Upper lobe of right lung (tissue), 1 donor: ENCODE data around the gene MRPS22. TPM values are rescaled to one million over a fixed set of nuclear protein-coding genes. Genes with fewer than 3 reads are reported as not detected.

ENCODE experiments used
- ATAC-seq: fragments of 200-7000 bp; cut with Tn5 transposase; one replicate; pipeline ENCODE4 v1.9.1; 2020; ENCODE audit warnings: mild to moderate bottlenecking, moderate library complexity
- DNase-seq: peaks from one replicate; pipeline ENCODE4 v3.0.0-alpha.2; 2020
- H3K27ac ChIP-seq: fragments of 200-600 bp; one replicate; pipeline ENCODE4 v1.8.0; 2022
- H3K27me3 ChIP-seq: fragments of 200-600 bp; one replicate; pipeline ENCODE4 v1.8.0; 2022; ENCODE audit warnings: mild to moderate bottlenecking
- H3K36me3 ChIP-seq: fragments of 200-600 bp; one replicate; pipeline ENCODE4 v1.8.0; 2022
- H3K4me1 ChIP-seq: fragments of 200-600 bp; one replicate; pipeline ENCODE4 v1.8.0; 2022
- H3K4me3 ChIP-seq: fragments of 200-600 bp; one replicate; pipeline ENCODE4 v1.8.0; 2022; ENCODE audit warnings: mild to moderate bottlenecking
- H3K9me3 ChIP-seq: fragments of 200-600 bp; one replicate; pipeline ENCODE4 v1.8.0; 2022
- intact Hi-C: fragments of 100-400 bp; cut with DNase I; formaldehyde crosslinking; loops from one replicate; pipeline ENCODE4 v1.11.0; 2022
- long read RNA-seq: library from polyadenylated mRNA; unstranded; transcript quantifications from one replicate; pipeline ENCODE4 v2.0.0, GENCODE V29; 2021
- total RNA-seq: library from RNA; stranded (reverse); fragmentation: NEBNext Ultra II Directional; extraction: Animal tissue kit (Norgen Biotek cat#: 25700); gene quantifications from one replicate; pipeline ENCODE4 v1.2.1, GENCODE V29; 2021
- TF ChIP-seq, protein P1 (sequence below): fragments of 200-600 bp; IDR thresholded peaks from one replicate; pipeline ENCODE4 v1.8.0; 2022; ENCODE audit warnings: antibody characterized with exemption
- donor health status: DM: no; HTN: yes; CAD: no; lungs with severe emphysema.

The MRPS22 gene
- 31.1 TPM for total RNA-seq
- long read RNA-seq, transcript MRPS22-202 (8 exons, 1,099 nt) = minor isoform, 6 of 50 reads
- long read RNA-seq, transcript MRPS22-201 (8 exons, 1,120 nt) = major isoform, 36 of 50 reads
- long read RNA-seq, partial matches to known transcripts = 0 of 50 reads
- long read RNA-seq, other reads (novel, unspliced or antisense) = 6 of 50 reads

DNA sequence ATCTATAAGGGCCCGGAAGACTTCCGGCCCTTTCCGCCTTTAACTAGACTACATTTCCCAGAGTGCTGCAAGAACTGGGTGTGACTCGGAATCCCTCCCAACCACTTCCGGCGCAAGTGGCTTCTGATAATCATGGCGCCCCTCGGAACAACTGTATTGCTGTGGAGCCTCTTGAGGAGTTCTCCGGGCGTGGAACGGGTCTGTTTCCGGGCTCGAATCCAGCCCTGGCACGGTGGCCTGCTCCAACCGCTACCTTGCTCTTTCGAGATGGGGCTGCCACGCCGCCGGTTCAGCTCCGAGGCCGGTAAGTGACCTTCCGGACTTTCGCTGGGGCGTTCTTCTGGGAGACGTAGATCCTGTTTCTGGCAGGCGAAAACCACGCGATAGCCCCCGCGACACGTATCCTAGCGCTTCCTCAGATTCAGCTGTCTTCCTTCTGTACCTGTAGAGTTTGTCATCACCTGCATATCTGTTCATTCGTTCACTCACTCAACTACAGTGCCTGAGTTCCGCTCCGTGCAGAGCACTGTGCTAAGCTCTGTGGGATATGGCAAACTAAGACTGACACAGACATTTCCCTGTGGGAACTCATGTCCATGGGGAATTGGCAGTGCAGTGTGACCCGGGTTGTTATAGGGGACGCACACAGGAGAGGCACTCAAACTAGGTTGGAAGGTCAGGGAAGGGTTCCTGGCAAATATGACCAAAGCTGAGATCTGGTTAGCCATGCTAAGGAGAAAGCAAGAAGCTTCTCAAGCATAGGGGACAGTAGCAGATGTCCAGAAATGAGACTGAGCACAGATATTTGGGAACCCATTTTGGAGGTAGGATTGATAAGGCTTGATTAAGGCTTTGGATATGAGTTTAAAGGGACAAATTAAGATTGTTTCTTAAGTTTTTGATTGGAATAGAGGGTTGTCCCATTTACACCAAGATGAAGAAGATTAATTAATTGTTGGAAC, at the start of gene MRPS22:
Gene MRPS22, plus strand, starts transcription at position 126 of the 962 bp plus-strand sequence. Its CDS starts 7 bp downstream, at position 133.
- H3K4me3 ChIP-seq = peak within 1 kb of the TSS; percentile 92
- TF ChIP-seq, protein P1, sequence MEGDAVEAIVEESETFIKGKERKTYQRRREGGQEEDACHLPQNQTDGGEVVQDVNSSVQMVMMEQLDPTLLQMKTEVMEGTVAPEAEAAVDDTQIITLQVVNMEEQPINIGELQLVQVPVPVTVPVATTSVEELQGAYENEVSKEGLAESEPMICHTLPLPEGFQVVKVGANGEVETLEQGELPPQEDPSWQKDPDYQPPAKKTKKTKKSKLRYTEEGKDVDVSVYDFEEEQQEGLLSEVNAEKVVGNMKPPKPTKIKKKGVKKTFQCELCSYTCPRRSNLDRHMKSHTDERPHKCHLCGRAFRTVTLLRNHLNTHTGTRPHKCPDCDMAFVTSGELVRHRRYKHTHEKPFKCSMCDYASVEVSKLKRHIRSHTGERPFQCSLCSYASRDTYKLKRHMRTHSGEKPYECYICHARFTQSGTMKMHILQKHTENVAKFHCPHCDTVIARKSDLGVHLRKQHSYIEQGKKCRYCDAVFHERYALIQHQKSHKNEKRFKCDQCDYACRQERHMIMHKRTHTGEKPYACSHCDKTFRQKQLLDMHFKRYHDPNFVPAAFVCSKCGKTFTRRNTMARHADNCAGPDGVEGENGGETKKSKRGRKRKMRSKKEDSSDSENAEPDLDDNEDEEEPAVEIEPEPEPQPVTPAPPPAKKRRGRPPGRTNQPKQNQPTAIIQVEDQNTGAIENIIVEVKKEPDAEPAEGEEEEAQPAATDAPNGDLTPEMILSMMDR = no peak
- no peaks in the 10 kb centered on the region for H3K9me3 ChIP-seq
- H3K27ac ChIP-seq = peak within 1 kb of the TSS; percentile 90
- peaks cover 19% of the 10 kb centered on the region for H3K4me1 ChIP-seq
- DNase-seq (peak; percentile 88), ATAC-seq (peak; percentile 97)
- intact Hi-C loops = no loop called here
- peaks cover 30% of the 10 kb centered on the region for H3K36me3 ChIP-seq
- no peaks in the 10 kb centered on the region for H3K27me3 ChIP-seq

DNA sequence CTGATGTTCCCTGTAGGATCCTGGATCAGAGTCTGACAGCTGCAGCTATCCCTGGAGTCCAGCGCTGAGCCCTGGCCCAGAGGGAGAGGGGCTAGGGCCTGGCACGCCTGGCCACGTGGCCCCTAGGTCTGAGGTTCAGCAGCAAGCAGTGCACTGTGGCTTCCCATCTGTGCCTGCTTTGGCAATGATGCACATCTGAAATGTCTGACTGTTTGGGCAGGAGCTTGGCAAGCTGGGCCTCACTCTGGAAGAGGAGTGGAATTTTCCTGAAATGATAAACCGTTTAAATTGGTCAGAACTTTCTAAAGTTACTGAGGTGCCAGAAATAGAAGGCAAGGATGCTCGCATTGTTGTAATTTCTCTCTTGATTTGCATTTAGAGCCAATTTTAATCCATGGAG, 48.8 kb upstream of the MRPS22 start:
- Histone ChIP-seq H3K27ac (no peak overlapping the region), H3K36me3 (no peaks in the 10 kb centered on the region), H3K4me1 (no peaks in the 10 kb centered on the region), H3K27me3 (no peaks in the 10 kb centered on the region), H3K9me3 (no peaks in the 10 kb centered on the region), H3K4me3 (no peak overlapping the region)
- no peak for DNase-seq
- intact Hi-C loops = no loop called here
- ATAC-seq = no peak
- TF ChIP-seq, protein P1 = no peak

DNA sequence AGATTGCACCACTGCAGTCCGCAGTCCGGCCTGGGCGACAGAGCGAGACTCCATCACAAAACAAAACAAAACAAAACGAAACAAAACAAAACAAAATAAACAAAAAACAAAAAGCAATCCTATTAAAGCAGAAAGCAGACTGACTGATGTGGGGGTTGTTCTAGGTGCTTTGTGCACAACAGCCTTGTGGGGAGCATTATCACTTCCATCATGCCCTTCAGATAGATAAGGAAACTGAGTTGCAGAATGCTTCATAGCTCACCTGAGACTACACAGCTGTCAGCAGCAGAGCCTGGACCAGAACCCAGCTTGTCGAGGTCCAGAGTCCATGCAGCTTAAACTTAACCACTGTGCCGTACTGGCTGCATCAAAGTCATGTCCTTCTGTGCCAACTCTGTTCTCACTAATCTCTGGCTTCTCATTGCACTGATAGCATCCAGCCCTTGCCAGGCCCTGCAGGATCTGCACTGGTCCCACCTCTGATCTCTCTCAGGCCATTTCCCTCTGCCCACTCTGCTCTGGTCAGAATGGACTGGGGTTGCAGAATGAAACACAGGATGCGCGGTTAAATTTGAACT, 47.6 kb upstream of the MRPS22 start:
- TF ChIP-seq, protein P1 = no peak
- H3K9me3 ChIP-seq = no peaks in the 10 kb centered on the region
- intact Hi-C loops = no loop called here
- DNase-seq (no peak), ATAC-seq (no peak)
- H3K36me3 ChIP-seq = no peaks in the 10 kb centered on the region
- H3K27ac ChIP-seq = no peak overlapping the region
- H3K4me1 ChIP-seq = no peaks in the 10 kb centered on the region
- H3K27me3 ChIP-seq = no peaks in the 10 kb centered on the region
- no peak overlapping the region for H3K4me3 ChIP-seq

DNA sequence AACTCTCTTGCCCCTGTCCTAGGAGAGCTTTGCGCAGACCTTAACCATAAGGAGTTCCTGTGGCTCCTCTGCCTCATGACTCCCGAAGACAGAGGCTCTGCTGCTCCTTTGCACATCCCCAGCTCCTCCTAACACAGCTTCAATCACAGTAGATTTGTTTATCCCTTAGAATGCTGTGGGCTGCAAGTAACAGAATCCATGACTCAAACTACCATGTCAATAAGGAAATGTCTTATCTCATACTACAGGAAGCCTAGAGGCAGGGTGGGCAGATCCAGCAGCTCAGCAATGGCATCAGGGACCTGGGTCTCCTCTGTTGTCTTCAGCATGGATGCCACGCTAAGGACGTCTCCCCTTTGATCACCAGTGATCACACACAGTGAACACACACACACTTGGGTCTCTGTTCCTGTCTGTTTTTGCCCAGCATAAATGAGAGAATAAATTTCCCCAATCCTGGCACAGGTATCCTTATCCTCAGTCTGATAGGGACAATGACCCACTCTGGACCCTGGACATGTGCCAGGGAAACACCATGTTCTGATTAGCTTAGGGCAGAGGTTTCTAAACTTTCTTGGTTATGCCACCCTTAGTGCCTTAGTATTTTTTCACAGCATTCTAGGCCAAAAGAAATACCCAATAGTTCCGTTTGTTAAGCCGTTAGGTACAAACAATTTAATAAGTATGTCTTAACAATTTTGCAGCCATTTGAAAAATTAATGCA, 46.1 kb upstream of the MRPS22 start:
- TF ChIP-seq, protein P1 = no peak
- Histone ChIP-seq H3K27ac (no peak overlapping the region), H3K36me3 (no peaks in the 10 kb centered on the region), H3K4me1 (no peaks in the 10 kb centered on the region), H3K9me3 (no peaks in the 10 kb centered on the region), H3K27me3 (no peaks in the 10 kb centered on the region), H3K4me3 (no peak overlapping the region)
- DNase-seq = no peak
- ATAC-seq = no peak
- intact Hi-C loops = no loop called here
